Stimulated activated CD4-positive, alpha-beta T cell treated with anti-CD3 and anti-CD28 coated beads, Interleukin-1b, Interleukin-23, amount 100 ng/mL, for 1 hour (primary cell): Measurements from ENCODE around the gene CMTM6.
"Not testable (repeated sequence)": the region's sequence is repeated elsewhere in the genome, so short reads cannot be mapped to it uniquely, and the experiment has no call there.

ENCODE experiments used
- DNase-seq, 2 donors: peaks; one replicate each; pipeline ENCODE4 v3.0.0-alpha.2; 2020; ENCODE audit warnings: low read depth in 2 of 2

CMTM6 gene

GRCh38 chr3:32447865-32448400 lies 54.7 kb downstream of the CMTM6 start:
- no peak for DNase-seq

- DNase-seq, result no peak
Measured at GRCh38 chr3:32443478-32443877, 59.2 kb downstream of the CMTM6 start.

GRCh38 chr3:32442766-32443165 lies 59.9 kb downstream of the CMTM6 start:
- DNase-seq, result no peak

- DNase-seq, result no peak
Measured at GRCh38 chr3:32440611-32441350, 61.9 kb downstream of the CMTM6 start.

- not testable (repeated sequence) for DNase-seq
Measured at GRCh38 chr3:32439421-32439820, 63.2 kb downstream of the CMTM6 start.

GRCh38 chr3:32438596-32439344 lies 63.9 kb downstream of the CMTM6 start:
- no peak for DNase-seq

- no peak for DNase-seq
Measured at GRCh38 chr3:32437896-32438295, 64.8 kb downstream of the CMTM6 start.

GRCh38 chr3:32436816-32437189 lies 65.8 kb downstream of the CMTM6 start:
- no peak for DNase-seq

GRCh38 chr3:32435911-32436815 lies 66.5 kb downstream of the CMTM6 start:
- no peak for DNase-seq

GRCh38 chr3:32434206-32434605 lies 68.4 kb downstream of the CMTM6 start:
- no peak for DNase-seq

GRCh38 chr3:32432711-32433530 lies 69.7 kb downstream of the CMTM6 start:
- DNase-seq, result no peak

- no peak for DNase-seq
Measured at GRCh38 chr3:32432045-32432710, 70.5 kb downstream of the CMTM6 start.

- no peak for DNase-seq
Measured at GRCh38 chr3:32431481-32431880, 71.2 kb downstream of the CMTM6 start.
